SK-N-SH treated with all-trans-retinoic acid at 6 μM for 48 hours (cell line): Measurements from ENCODE around the gene CYP46A1.

Experiments
- BACH2 ChIP-seq: fragments of 250-450 bp; sonication (Bioruptor Pico); IDR thresholded peaks from 2 replicates; pipeline ENCODE4 v1.9.0; 2021; ENCODE audit warnings: mild to moderate bottlenecking, borderline replicate concordance
- ESRRG ChIP-seq: fragments of 250-450 bp; sonication (Bioruptor Pico); IDR thresholded peaks from 2 replicates; pipeline ENCODE4 v1.6.1; 2021; ENCODE audit warnings: mild to moderate bottlenecking
- GLIS3 ChIP-seq: fragments of 250-450 bp; sonication (Bioruptor Pico); IDR thresholded peaks from 2 replicates; pipeline ENCODE4 v1.5.0; 2020; ENCODE audit warnings: mild to moderate bottlenecking, moderate library complexity
- POU6F1 ChIP-seq: fragments of 250-450 bp; sonication (Bioruptor Pico); IDR thresholded peaks from 2 replicates; pipeline ENCODE4 v1.8.0; 2021; ENCODE audit warnings: low read depth, mild to moderate bottlenecking, moderate library complexity, borderline replicate concordance
- SNAI2 ChIP-seq: fragments of 250-450 bp; sonication (Bioruptor Pico); IDR thresholded peaks from 2 replicates; pipeline ENCODE4 v1.5.0; 2020; ENCODE audit warnings: mild to moderate bottlenecking, moderate library complexity
- TCF4 ChIP-seq: fragments of 250-450 bp; sonication (Bioruptor Pico); IDR thresholded peaks from 2 replicates; pipeline ENCODE4 v1.8.0; 2021; ENCODE audit warnings: mild to moderate bottlenecking, moderate library complexity, borderline replicate concordance
- ZFP3 ChIP-seq: fragments of 250-450 bp; sonication (Bioruptor Pico); IDR thresholded peaks from 2 replicates; pipeline ENCODE4 v1.5.0; 2020; ENCODE audit warnings: mild to moderate bottlenecking, moderate library complexity
- ZNF70 ChIP-seq: fragments of 450-650 bp; formaldehyde crosslinking; IDR thresholded peaks from 2 replicates; pipeline ENCODE4 v1.5.0; 2020; ENCODE audit warnings: mild to moderate bottlenecking, moderate library complexity

GRCh38 chr14:99748529-99748928 is 64.4 kb downstream of the CYP46A1 start:
- TF ChIP-seq ZFP3 (CRISPR knock-in tag) (no peak), ZNF70 (CRISPR knock-in tag) (no peak), SNAI2 (no peak), BACH2 (CRISPR knock-in tag) (no peak), ESRRG (CRISPR knock-in tag) (no peak), TCF4 (CRISPR knock-in tag) (no peak), POU6F1 (CRISPR knock-in tag) (no peak), GLIS3 (CRISPR knock-in tag) (no peak)
